Activated T-helper 2 cell treated with anti-CD3 and anti-CD28 coated beads, Interferon-gamma antibody, Interleukin-2, Interleukin-4, amounts not matched to agents 10 μg/mL and 5 μg/mL and 100 μg/mL, durations not matched to agents 14 hours and 24 hours and 36 hours (primary cell): ENCODE results near the gene CCDC57. TPM values are rescaled to one million over a fixed set of nuclear protein-coding genes. Genes with fewer than 3 reads are reported as not detected.

ENCODE experiments used
- DNase-seq: peaks from one replicate; pipeline ENCODE4 v3.0.0; 2021; ENCODE audit warnings: low spot score
- H3K27ac Mint-ChIP-seq: one replicate; pipeline ENCODE4 v1.8.0; 2021; ENCODE audit warnings: mixed read lengths
- H3K27me3 Mint-ChIP-seq: one replicate; pipeline ENCODE4 v1.8.0; 2021; ENCODE audit warnings: low read depth, mixed read lengths
- H3K36me3 Mint-ChIP-seq: one replicate; pipeline ENCODE4 v1.8.0; 2021; ENCODE audit warnings: low read depth, mixed read lengths
- H3K4me1 Mint-ChIP-seq: one replicate; pipeline ENCODE4 v1.8.0; 2021; ENCODE audit warnings: low read depth, mixed read lengths
- H3K4me3 Mint-ChIP-seq: one replicate; pipeline ENCODE4 v1.8.0; 2021; ENCODE audit warnings: low read depth, mild to moderate bottlenecking, moderate library complexity, mixed read lengths
- H3K9me3 Mint-ChIP-seq: one replicate; pipeline ENCODE4 v1.8.0; 2021; ENCODE audit warnings: mixed read lengths
- intact Hi-C: fragments of 100-400 bp; cut with micrococcal nuclease; formaldehyde crosslinking; loops from one replicate; pipeline ENCODE4 v1.15.1; 2023
- total RNA-seq: library from RNA; stranded (reverse); gene quantifications from 2 replicates; pipeline ENCODE4 v1.2.3, GENCODE V29; 2022

CCDC57 gene
- total RNA-seq, 1 donor from 2014 or later: 51.7 TPM

GRCh38 chr17:82252511-82253178, 40.0 kb upstream of the CCDC57 start:
- intact Hi-C loops: no loop called here
- H3K9me3 Mint-ChIP-seq: no peaks in the 10 kb centered on the region
- no peak for DNase-seq
- H3K27ac Mint-ChIP-seq: no peak overlapping the region
- H3K4me3 Mint-ChIP-seq: no peak overlapping the region
- H3K27me3 Mint-ChIP-seq: no peaks in the 10 kb centered on the region
- H3K4me1 Mint-ChIP-seq: peaks cover 9% of the 10 kb centered on the region
- peaks cover 69% of the 10 kb centered on the region for H3K36me3 Mint-ChIP-seq

- DNase-seq: no peak
- Mint-ChIP-seq H3K27ac (no peak overlapping the region), H3K4me3 (no peak overlapping the region), H3K36me3 (peaks cover 70% of the 10 kb centered on the region), H3K9me3 (no peaks in the 10 kb centered on the region), H3K4me1 (peaks cover 5% of the 10 kb centered on the region), H3K27me3 (no peaks in the 10 kb centered on the region)
- intact Hi-C loops: no loop called here
Observed at GRCh38 chr17:82250868-82251500, 38.3 kb upstream of the CCDC57 start.

GRCh38 chr17:82249896-82250581, 37.4 kb upstream of the CCDC57 start:
- H3K27me3 Mint-ChIP-seq: no peaks in the 10 kb centered on the region
- H3K9me3 Mint-ChIP-seq: no peaks in the 10 kb centered on the region
- peaks cover 6% of the 10 kb centered on the region for H3K4me1 Mint-ChIP-seq
- no peak overlapping the region for H3K4me3 Mint-ChIP-seq
- H3K27ac Mint-ChIP-seq: no peak overlapping the region
- peaks cover 71% of the 10 kb centered on the region for H3K36me3 Mint-ChIP-seq
- DNase-seq: no peak
- intact Hi-C loops: no loop called here

- Mint-ChIP-seq H3K27ac (no peak overlapping the region), H3K9me3 (no peaks in the 10 kb centered on the region), H3K36me3 (peaks cover 81% of the 10 kb centered on the region), H3K4me1 (peaks cover 6% of the 10 kb centered on the region), H3K27me3 (no peaks in the 10 kb centered on the region), H3K4me3 (no peak overlapping the region)
- intact Hi-C loops: no loop called here
- no peak for DNase-seq
Observed at GRCh38 chr17:82248815-82249674, 36.4 kb upstream of the CCDC57 start.

- Mint-ChIP-seq H3K36me3 (peaks cover 80% of the 10 kb centered on the region), H3K27me3 (no peaks in the 10 kb centered on the region), H3K9me3 (no peaks in the 10 kb centered on the region), H3K4me3 (no peak overlapping the region), H3K27ac (no peak overlapping the region), H3K4me1 (peaks cover 6% of the 10 kb centered on the region)
- DNase-seq: no peak
- intact Hi-C loops: no loop called here
Observed at GRCh38 chr17:82247856-82248671, 35.4 kb upstream of the CCDC57 start.

- Mint-ChIP-seq H3K27ac (no peak overlapping the region), H3K9me3 (no peaks in the 10 kb centered on the region), H3K36me3 (peaks cover 79% of the 10 kb centered on the region), H3K4me3 (no peak overlapping the region), H3K4me1 (peaks cover 6% of the 10 kb centered on the region), H3K27me3 (no peaks in the 10 kb centered on the region)
- intact Hi-C loops: no loop called here
- no peak for DNase-seq
Observed at GRCh38 chr17:82247182-82247823, 34.7 kb upstream of the CCDC57 start.

GRCh38 chr17:82246365-82247181, 33.9 kb upstream of the CCDC57 start:
- peaks cover 6% of the 10 kb centered on the region for H3K4me1 Mint-ChIP-seq
- intact Hi-C loops: no loop called here
- H3K9me3 Mint-ChIP-seq: no peaks in the 10 kb centered on the region
- peaks cover 75% of the 10 kb centered on the region for H3K36me3 Mint-ChIP-seq
- DNase-seq: no peak
- no peak overlapping the region for H3K4me3 Mint-ChIP-seq
- H3K27me3 Mint-ChIP-seq: no peaks in the 10 kb centered on the region
- peak overlapping the region; percentile 55 for H3K27ac Mint-ChIP-seq

- Mint-ChIP-seq H3K4me3 (no peak overlapping the region), H3K27ac (peak overlapping the region; percentile 55), H3K4me1 (peaks cover 8% of the 10 kb centered on the region), H3K9me3 (no peaks in the 10 kb centered on the region), H3K27me3 (no peaks in the 10 kb centered on the region), H3K36me3 (peaks cover 75% of the 10 kb centered on the region)
- intact Hi-C loops: no loop called here
- no peak for DNase-seq
Observed at GRCh38 chr17:82246040-82246364, 33.4 kb upstream of the CCDC57 start.

GRCh38 chr17:82245134-82246039, 32.7 kb upstream of the CCDC57 start:
- no peak for DNase-seq
- peaks cover 13% of the 10 kb centered on the region for H3K4me1 Mint-ChIP-seq
- H3K36me3 Mint-ChIP-seq: peaks cover 75% of the 10 kb centered on the region
- no peaks in the 10 kb centered on the region for H3K9me3 Mint-ChIP-seq
- peak overlapping the region; percentile 31 for H3K27ac Mint-ChIP-seq
- intact Hi-C loops: no loop called here
- H3K4me3 Mint-ChIP-seq: no peak overlapping the region
- H3K27me3 Mint-ChIP-seq: no peaks in the 10 kb centered on the region

GRCh38 chr17:82244413-82245133, 31.9 kb upstream of the CCDC57 start:
- Mint-ChIP-seq H3K27me3 (no peaks in the 10 kb centered on the region), H3K27ac (peak overlapping the region; percentile 37), H3K4me3 (no peak overlapping the region), H3K4me1 (peaks cover 14% of the 10 kb centered on the region), H3K36me3 (peaks cover 72% of the 10 kb centered on the region), H3K9me3 (no peaks in the 10 kb centered on the region)
- no peak for DNase-seq
- intact Hi-C loops: loop anchor here (5.0 kb wide), 1 partner anchor 78 kb away; no protein-coding TSS in a partner anchor
